GM19468 (cell line): ENCODE measurements around the gene RAB23.

Experiments used
- ATAC-seq: cut with Tn5 transposase; IDR thresholded peaks from one replicate; pipeline ENCODE4 v1.9.1; 2021; ENCODE audit warnings: mild to moderate bottlenecking, moderate library complexity, moderate number of reproducible peaks; ENCODE audit not compliant: unreplicated experiment; ENCODE audit errors: extremely low read depth

Gene RAB23

DNA sequence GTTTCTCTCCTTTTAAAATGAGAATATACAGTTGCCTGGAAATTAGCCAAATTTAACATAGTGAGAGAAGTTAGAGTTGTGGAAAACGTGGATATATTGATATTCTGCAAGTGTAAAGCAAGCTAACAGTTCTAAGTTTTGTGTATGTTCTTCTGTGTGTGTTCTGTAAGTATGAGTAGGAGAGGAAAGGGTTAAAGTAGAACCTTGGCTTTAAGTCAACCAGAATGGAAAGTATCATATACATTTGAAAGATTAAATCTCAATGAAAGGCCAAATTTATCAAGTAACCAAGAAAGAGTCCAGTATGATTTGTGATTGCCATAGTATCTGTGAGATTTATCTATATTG is 80.0 kb downstream of the RAB23 start:
- ATAC-seq: no peak

GRCh38 chr6:57141451-57142177 is 80.5 kb downstream of the RAB23 start:
- no peak for ATAC-seq

DNA sequence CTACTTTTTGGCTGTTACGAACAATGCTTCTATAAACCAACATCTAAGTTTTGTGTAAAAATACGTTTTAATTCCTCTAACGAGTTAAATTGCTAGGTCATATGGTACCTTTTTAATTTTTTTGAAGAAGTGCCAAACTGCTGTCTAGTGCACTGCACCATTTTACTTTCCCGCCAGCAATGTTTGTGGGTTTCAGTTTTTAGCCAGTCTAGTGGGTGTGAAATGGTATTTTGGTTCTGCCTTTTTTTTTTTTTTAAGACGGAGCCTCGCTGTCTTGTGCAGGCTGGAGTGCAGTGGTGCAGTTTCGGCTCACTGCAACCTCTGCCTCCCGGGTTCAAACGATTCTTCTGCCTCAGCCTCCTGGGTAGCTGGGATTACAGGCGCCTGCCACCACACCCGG is 84.1 kb downstream of the RAB23 start:
- ATAC-seq: no peak

- ATAC-seq: no peak
These were observed 84.8 kb downstream of the RAB23 start for GRCh38 chr6:57137350-57137749.
